Kidney capillary endothelial cell (primary cell): Measurements from ENCODE around the gene CCNY.

Source experiments
- DNase-seq: peaks from one replicate; pipeline ENCODE4 v3.0.0-alpha.2; 2018; ENCODE audit warnings: low spot score

Gene CCNY

GRCh38 chr10:35581655-35582054, 245.3 kb downstream of the CCNY start:
- no peak for DNase-seq

GRCh38 chr10:35584946-35585345, 248.6 kb downstream of the CCNY start:
- DNase-seq, result no peak

GRCh38 chr10:35585356-35585755, 249.0 kb downstream of the CCNY start:
- DNase-seq, result no peak

- DNase-seq, result no peak
Measured at GRCh38 chr10:35585903-35586535, 249.7 kb downstream of the CCNY start.

GRCh38 chr10:35588836-35589235, 252.5 kb downstream of the CCNY start:
- DNase-seq, result no peak

GRCh38 chr10:35592441-35592840, 256.1 kb downstream of the CCNY start:
- DNase-seq, result no peak

- no peak for DNase-seq
Measured at GRCh38 chr10:35594115-35595079, 258.1 kb downstream of the CCNY start.

- no peak for DNase-seq
Measured at GRCh38 chr10:35595106-35595505, 258.8 kb downstream of the CCNY start.

GRCh38 chr10:35598379-35598778, 262.1 kb downstream of the CCNY start:
- no peak for DNase-seq

GRCh38 chr10:35600193-35600592, 263.9 kb downstream of the CCNY start:
- no peak for DNase-seq

GRCh38 chr10:35605191-35605590, 268.9 kb downstream of the CCNY start, which contains the start of gene GJD4:
Gene GJD4 (plus strand): TSS chr10:35605341. CDS start chr10:35605568, 227 bp downstream.
- DNase-seq, result no peak

GRCh38 chr10:35606430-35606829, 270.1 kb downstream of the CCNY start:
- DNase-seq, result no peak

GRCh38 chr10:35607475-35608327, 271.4 kb downstream of the CCNY start:
- no peak for DNase-seq

- DNase-seq, result no peak
Measured at GRCh38 chr10:35608328-35608672, 272.0 kb downstream of the CCNY start.

- no peak for DNase-seq
Measured at GRCh38 chr10:35611750-35612149, 275.4 kb downstream of the CCNY start.

GRCh38 chr10:35612385-35613106, 276.2 kb downstream of the CCNY start:
- no peak for DNase-seq

GRCh38 chr10:35613107-35613440, 276.8 kb downstream of the CCNY start:
- no peak for DNase-seq

- DNase-seq, result no peak
Measured at GRCh38 chr10:35613597-35614226, 277.4 kb downstream of the CCNY start.

- DNase-seq, result no peak
Measured at GRCh38 chr10:35614312-35614711, 278.0 kb downstream of the CCNY start.
